GM20000 (cell line): ENCODE measurements around the gene EIF2AK2.

ENCODE experiments used
- DNase-seq: peaks from one replicate; pipeline ENCODE4 v3.0.0; 2012; ENCODE audit warnings: low spot score
- CTCF ChIP-seq: IDR thresholded peaks from 2 replicates; pipeline ENCODE4 v1.5.1; 2012; ENCODE audit warnings: mild to moderate bottlenecking, control low read depth; ENCODE audit errors: extremely low read depth, missing control alignments

The EIF2AK2 gene

GRCh38 chr2:37080689-37081088 is 76.1 kb downstream of the EIF2AK2 start:
- TF ChIP-seq CTCF = no peak
- DNase-seq = no peak

- DNase-seq = no peak
- TF ChIP-seq CTCF = no peak
Observed at GRCh38 chr2:37080266-37080665, 76.5 kb downstream of the EIF2AK2 start.

GRCh38 chr2:37070931-37071330 is 85.8 kb downstream of the EIF2AK2 start:
- TF ChIP-seq CTCF = no peak
- no peak for DNase-seq

GRCh38 chr2:37068686-37069085 is 88.1 kb downstream of the EIF2AK2 start:
- TF ChIP-seq CTCF = no peak
- no peak for DNase-seq

GRCh38 chr2:37061776-37062175 is 95.0 kb downstream of the EIF2AK2 start:
- DNase-seq = no peak
- TF ChIP-seq CTCF = no peak

- TF ChIP-seq CTCF = no peak
- no peak for DNase-seq
Observed at GRCh38 chr2:37061013-37061711, 95.6 kb downstream of the EIF2AK2 start.

- TF ChIP-seq CTCF = no peak
- no peak for DNase-seq
Observed at GRCh38 chr2:37060446-37060845, 96.3 kb downstream of the EIF2AK2 start.
